Measurements from ENCODE around the gene PNMA6E. TPM values are rescaled to one million over a fixed set of nuclear protein-coding genes. Genes with fewer than 3 reads are reported as not detected.

Gene PNMA6E
- polyA plus RNA-seq, 10 donors, result not detected

DNA sequence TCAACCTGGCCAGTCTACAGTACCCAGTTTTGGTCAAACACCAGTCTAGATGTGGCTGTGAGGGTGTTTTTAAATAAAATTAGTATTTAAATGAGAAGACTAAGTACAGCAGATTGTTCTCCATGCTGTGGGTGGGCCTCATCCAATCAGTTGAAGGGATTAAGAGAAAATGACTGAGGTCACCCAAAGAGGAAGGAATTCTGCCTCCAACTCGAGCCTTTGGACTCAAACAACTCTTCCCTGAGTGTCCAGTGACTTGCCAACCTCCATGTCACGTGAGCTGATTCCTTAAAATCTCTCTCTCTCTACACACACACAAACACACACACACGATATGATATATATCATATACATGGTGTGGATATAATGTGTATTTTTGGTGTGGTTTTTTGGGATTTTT is 34.7 kb upstream of the PNMA6E start:
- no peak for DNase-seq

GRCh38 chrX:153434801-153435200 is 33.7 kb upstream of the PNMA6E start:
- no peak for DNase-seq

- DNase-seq, result no peak
These were observed 32.7 kb upstream of the PNMA6E start for GRCh38 chrX:153433781-153434285.

DNA sequence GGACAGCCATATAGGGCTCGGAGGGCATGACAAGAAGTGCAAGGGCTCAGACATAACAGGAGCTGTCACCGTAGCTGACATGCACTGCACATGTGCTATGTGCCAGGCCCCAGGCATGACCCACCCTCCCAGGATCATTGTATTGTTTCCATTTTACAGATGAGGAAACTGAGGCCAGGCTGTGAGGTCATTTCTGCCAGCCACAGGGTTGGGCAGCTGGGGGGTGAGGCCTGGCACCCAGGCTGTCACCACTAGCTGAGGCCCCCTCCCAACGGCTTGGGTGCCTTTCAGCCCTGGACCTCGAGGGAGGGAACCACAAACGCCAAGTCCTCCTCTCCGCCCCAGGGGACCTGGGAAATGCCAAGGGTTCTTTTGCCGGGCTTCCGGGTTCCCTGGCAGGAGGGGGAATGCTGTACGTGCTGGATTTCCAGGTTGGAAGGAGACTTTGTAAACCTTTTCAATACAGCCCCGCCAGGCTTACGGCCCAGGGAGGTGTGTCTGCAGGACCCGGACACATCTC is 32.1 kb upstream of the PNMA6E start:
- DNase-seq, result no peak

GRCh38 chrX:153430796-153431195 is 29.6 kb upstream of the PNMA6E start:
- no peak for DNase-seq

- DNase-seq, result no peak
These were observed 25.1 kb upstream of the PNMA6E start for GRCh38 chrX:153426204-153426603.

- DNase-seq, result no peak
These were observed 22.5 kb upstream of the PNMA6E start for GRCh38 chrX:153423652-153424051.

GRCh38 chrX:153421856-153422255 is 20.7 kb upstream of the PNMA6E start:
- no peak for DNase-seq

- DNase-seq, result no peak
These were observed 19.9 kb upstream of the PNMA6E start for GRCh38 chrX:153420851-153421599.

DNA sequence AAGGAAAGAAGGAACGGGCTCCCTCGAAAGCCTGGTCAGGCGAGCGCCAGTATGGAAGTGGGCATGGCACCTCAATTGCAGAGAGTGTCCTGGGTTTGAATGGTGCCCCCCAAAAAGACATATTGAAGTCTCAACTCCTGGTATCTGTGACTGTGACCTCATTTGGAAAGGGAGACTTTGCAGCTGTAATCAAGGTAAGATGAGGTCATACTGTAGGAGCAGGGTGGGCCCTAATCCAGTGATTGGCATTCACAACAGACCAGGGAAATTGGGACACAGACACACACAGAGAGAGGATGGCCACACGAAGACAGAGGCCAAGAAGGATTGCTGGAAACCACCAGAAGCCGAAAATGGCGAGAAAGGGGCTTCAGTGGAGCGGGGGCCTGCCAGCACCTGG is 16.5 kb upstream of the PNMA6E start:
- no peak for DNase-seq

- DNase-seq, result no peak
These were observed 15.8 kb upstream of the PNMA6E start for GRCh38 chrX:153416781-153417450.

DNA sequence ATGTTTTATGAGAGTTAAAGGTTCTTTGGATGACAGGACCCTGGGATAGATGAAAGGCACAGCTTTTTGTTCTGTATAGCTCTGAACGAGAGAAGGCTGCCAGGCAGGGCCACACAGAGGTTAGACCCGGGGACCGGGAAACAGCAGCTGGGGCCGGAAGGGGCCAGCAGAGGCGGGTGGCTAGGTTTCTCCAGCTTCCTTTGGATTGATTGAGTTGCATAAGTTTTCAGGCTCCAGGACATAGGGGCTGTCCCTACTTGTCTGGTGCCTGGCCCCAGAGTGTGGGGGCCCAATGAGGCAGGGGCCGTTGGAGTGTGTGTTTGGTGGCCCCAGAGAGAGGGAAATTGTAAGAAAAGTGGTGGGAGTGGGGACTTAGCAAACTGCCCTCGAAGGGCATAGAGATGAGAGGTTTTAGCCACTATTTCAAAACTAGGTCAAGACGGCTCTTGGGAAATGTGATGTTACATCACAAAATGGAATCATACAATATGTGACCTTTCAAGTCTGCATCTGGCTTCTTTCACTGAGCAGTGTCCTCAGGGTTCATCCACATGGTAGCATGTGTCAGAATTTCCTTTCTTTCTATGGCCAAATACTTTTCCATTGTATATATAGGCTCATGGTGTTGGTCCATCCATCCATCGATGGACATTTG is 13.8 kb upstream of the PNMA6E start:
- DNase-seq, result no peak

DNA sequence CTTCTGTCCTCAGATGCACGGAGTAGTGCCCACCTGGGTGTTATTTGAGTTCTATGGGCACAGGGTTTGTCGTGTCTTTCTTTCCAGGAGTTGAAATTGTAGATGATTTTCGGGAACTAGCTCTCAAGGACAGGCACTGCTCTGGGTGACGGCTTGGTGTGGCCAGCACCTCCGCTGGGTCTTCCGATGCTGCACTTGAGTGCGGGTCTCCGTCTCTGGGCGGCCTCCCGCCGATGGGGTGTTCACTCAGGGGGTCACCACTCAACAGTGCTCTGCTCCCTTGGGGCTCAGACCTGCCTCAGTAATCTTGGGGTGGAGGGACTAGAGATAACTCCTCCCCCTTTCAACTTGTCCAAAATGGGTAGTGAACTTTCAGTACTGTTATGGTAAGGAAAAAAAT is 12.6 kb upstream of the PNMA6E start:
- no peak for DNase-seq

DNA sequence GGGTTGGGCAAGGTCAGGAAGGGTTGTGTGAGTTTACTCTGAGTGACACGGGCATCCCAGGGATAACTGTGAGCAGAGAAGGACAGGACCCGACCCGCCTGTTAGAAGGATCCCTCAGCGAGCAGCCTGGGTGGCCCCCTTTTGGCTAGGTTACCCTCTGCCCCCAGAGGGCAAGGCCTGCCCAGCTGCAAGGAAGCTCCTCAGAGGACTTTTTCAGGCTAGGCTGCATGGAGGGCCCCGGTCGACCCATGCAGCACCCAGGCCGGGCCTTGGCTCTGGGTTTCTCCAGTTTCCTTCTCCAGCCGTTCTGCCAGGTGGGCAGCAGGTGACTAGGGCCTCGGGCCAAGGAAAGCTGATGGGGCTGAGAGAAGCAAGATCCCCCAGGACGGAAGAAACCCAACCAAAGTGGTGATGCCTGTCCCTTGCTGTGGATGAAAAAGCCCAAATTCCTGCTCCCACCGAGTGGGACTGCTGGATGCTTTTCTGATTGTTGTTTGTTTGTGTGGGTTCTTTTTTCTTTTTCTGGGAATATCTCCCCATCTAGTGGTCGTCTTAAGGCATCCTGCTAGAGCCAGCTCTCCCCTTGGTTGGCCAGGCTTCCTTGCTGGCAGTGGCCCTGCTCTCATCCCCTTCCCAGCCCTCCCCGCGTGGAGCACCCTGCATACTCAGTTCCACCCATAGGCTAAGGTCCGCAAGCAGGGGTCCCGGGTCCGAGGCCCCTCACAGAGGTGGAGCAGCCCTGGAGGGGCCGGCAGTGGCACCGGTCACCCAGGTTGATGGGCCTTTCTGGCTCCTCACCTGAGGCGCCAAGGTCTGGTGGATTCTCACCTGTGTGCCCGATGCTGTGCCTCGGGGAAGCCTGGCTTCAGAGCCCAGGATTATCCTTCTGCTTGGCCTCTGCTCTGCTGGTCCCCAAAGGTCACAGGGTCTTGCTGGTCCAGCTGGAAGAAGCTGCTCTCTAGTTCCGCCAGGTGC is 11.9 kb upstream of the PNMA6E start:
- peak in 2 of 3 donors; percentile 15 to 45 for DNase-seq

- DNase-seq, result no peak
These were observed 10.9 kb upstream of the PNMA6E start for GRCh38 chrX:153411988-153412574.

- DNase-seq, result peak in 1 of 3 donors; percentile 37
These were observed 10.3 kb upstream of the PNMA6E start, which contains the start of gene ZFP92 for GRCh38 chrX:153411255-153411987. Gene ZFP92, plus strand, starts transcription at chrX:153411472. Its CDS starts 6,851 bp downstream, at chrX:153418323.

DNA sequence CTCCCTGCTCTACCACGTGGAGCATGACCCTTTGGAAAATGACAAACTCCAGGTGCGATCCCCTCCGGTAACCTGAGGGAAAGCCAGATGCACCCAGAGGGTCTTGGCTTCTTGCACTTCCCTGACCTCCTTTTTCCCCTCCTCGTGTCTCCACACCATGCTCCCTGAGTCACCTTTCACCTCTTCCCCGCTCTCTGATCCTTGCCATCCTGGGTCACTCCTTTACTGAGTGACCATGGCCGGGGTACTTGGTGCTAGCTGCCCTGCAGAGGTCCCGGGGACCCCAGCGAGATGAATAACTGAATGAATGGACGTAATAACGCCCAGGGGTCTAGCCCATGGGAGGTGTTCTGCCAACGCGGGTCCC is 9.7 kb upstream of the PNMA6E start:
- no peak for DNase-seq

GRCh38 chrX:153410373-153410772 is 9.2 kb upstream of the PNMA6E start:
- no peak for DNase-seq

- DNase-seq, result no peak
These were observed 8.4 kb upstream of the PNMA6E start for GRCh38 chrX:153409414-153410101.
